GM23248 (cell line): Measurements from ENCODE around the gene TMEM151A. TPM values are rescaled to one million over a fixed set of nuclear protein-coding genes. Genes with fewer than 3 reads are reported as not detected.

ENCODE experiments used
- DNase-seq: peaks from one replicate; pipeline ENCODE4 v3.0.0-alpha.2; 2015
- H2AFZ ChIP-seq: fragments of 200-600 bp; sonication (generic); 2 replicates; pipeline ENCODE4 v1.6.1; 2016; ENCODE audit warnings: antibody characterized with exemption
- H3F3A ChIP-seq: fragments of 200-600 bp; sonication (generic); 2 replicates; pipeline ENCODE4 v1.6.1; 2016; ENCODE audit warnings: mild to moderate bottlenecking, antibody characterized with exemption, mixed run types; ENCODE audit not compliant: insufficient read depth
- H3K27ac ChIP-seq: fragments of 200-600 bp; sonication (generic); 2 replicates; pipeline ENCODE4 v1.5.1; 2016; ENCODE audit warnings: mild to moderate bottlenecking
- H3K27me3 ChIP-seq: fragments of 200-600 bp; sonication (generic); replicated peaks from 2 replicates; pipeline ENCODE4 v1.6.1; 2016; ENCODE audit warnings: mild to moderate bottlenecking; ENCODE audit not compliant: insufficient read depth
- H3K36me3 ChIP-seq: fragments of 200-600 bp; sonication (generic); 2 replicates; pipeline ENCODE4 v1.6.1; 2016; ENCODE audit warnings: low read depth, mild to moderate bottlenecking
- H3K4me1 ChIP-seq: fragments of 200-600 bp; sonication (generic); 2 replicates; pipeline ENCODE4 v1.6.1; 2016; ENCODE audit warnings: mild to moderate bottlenecking; ENCODE audit not compliant: insufficient read depth
- H3K4me2 ChIP-seq: fragments of 200-600 bp; sonication (generic); one replicate; pipeline ENCODE4 v1.6.1; 2016; ENCODE audit warnings: mild to moderate bottlenecking; ENCODE audit not compliant: unreplicated experiment
- H3K4me3 ChIP-seq: fragments of 200-600 bp; sonication (generic); 2 replicates; pipeline ENCODE4 v1.5.1; 2016; ENCODE audit warnings: mild to moderate bottlenecking
- H3K79me2 ChIP-seq: fragments of 200-600 bp; sonication (generic); 2 replicates; pipeline ENCODE4 v1.6.1; 2016; ENCODE audit warnings: mild to moderate bottlenecking; ENCODE audit not compliant: insufficient read depth
- H3K9ac ChIP-seq: fragments of 200-600 bp; sonication (generic); 2 replicates; pipeline ENCODE4 v1.6.1; 2016; ENCODE audit warnings: mild to moderate bottlenecking
- H3K9me2 ChIP-seq: fragments of 200-600 bp; sonication (generic); 2 replicates; pipeline ENCODE4 v1.6.1; 2016; ENCODE audit warnings: mixed run types, mild to moderate bottlenecking, moderate library complexity; ENCODE audit not compliant: insufficient read depth
- H3K9me3 ChIP-seq: fragments of 200-600 bp; sonication (generic); one replicate; pipeline ENCODE4 v1.6.1; 2017; ENCODE audit warnings: low read depth
- H4K20me1 ChIP-seq: fragments of 200-600 bp; sonication (generic); 2 replicates; pipeline ENCODE4 v1.6.0; 2016; ENCODE audit not compliant: insufficient read depth
- EZH2 ChIP-seq: fragments of 200-600 bp; sonication (generic); IDR thresholded peaks from 2 replicates; pipeline ENCODE4 v1.6.1; 2018; ENCODE audit warnings: antibody characterized with exemption, mild to moderate bottlenecking; ENCODE audit not compliant: insufficient read depth, poor library complexity, severe bottlenecking
- EZH2phosphoT487 ChIP-seq: fragments of 200-600 bp; sonication (generic); IDR thresholded peaks from 2 replicates; pipeline ENCODE4 v1.6.1; 2018; ENCODE audit warnings: antibody characterized with exemption, moderate library complexity, mild to moderate bottlenecking, low read depth; ENCODE audit not compliant: insufficient read depth
- WGBS, 2 experiments: methylation state at CpG; one replicate each; pipeline ENCODE4 v1.1.6; 2015 to 2017; ENCODE audit warnings: low lambda C conversion rate in 2 of 2, low coverage in 1 of 2; ENCODE audit errors: missing lambda C conversion rate in 2 of 2; 5-methylcytosine and 5-hydroxymethylcytosine counted together
- in situ Hi-C: fragments of 300-500 bp; cut with MboI; formaldehyde crosslinking; loops from 2 replicates; pipeline ENCODE4 v1.15.0; 2020
- polyA plus RNA-seq: library from polyadenylated mRNA; unstranded; fragments of >200 nt; fragmentation: Nextera tagmentation; extraction: Ambion mirVana; gene quantifications from 2 replicates; pipeline ENCODE4 v1.2.1, GENCODE V29; 2016
- total RNA-seq: library from RNA; depleted of rRNA; stranded (reverse); fragments of >200 nt; shearing (Covaris generic); gene quantifications from 2 replicates; pipeline ENCODE4 v1.2.3, GENCODE V29; 2014; rRNA removed

TMEM151A gene
- total RNA-seq (0.54 TPM in 1 of 2 replicates, not detected in the other), polyA plus RNA-seq (0.19 and 0.33 TPM in 2 replicates)

DNA sequence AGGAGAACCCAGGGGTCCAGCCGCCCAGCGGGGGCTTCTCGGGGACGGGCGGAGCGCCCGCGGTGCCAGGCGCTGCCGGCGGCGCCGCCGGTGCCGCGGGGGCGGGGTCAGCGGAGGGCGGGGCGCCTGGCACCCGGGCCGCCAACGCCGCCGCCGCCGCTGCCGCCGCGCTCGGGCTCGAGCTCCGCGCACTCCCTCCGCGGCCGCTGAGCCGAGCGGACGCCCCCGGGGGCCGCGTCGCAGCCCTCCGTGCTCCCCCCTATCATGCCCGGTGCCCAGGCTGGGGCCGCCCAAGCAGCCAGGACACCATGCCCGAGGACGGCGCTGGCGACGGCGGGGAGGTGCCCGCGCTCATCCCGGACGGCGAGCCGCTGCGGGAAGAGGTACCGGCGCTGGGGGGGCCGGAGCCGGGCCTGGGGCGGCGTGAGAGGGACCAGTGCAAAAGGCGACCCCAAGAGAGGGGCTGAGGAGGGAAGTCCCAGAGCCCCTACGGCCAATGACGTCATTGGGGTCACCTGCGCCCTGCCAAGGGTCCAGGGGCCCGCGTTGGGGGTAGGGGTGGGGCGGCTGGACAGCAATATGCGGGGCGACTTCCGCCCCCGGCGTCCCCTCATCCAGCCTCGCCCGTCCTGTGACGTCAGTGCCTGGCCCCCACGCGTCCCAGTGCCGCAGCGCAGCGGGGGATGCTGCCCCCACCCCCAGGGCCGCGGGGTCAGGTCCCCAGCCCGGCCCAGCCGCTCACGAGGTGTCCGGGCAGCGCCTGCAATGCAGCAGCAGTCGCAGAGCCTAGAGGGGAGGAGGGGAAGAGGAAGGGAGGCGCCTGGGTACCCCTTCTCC lies at the start of gene TMEM151A:
Gene TMEM151A, plus strand, starts transcription at position 189 of the 837 bp plus-strand sequence. Its CDS starts 120 bp downstream, at position 309.
- Histone ChIP-seq H3K4me1 (peaks cover 13% of the 10 kb centered on the region; the same call in 1 of the 2 replicates), H3K4me3 (peak within 1 kb of the TSS; percentile 51), H3K79me2 (peaks cover 18% of the 10 kb centered on the region), H3K9ac (no peak within 1 kb of the TSS), H3K9me3 (no peaks in the 10 kb centered on the region), H3K36me3 (no peaks in the 10 kb centered on the region), H3K27me3 (peaks cover 11% of the 10 kb centered on the region), H3F3A (0 out of 2 replicates have a peak, but pooled peaks cover 10% of the 10 kb centered on the region), H3K27ac (no peak within 1 kb of the TSS), H3K4me2 (peak within 1 kb of the TSS; percentile 29), H4K20me1 (no peaks in the 10 kb centered on the region), H2AFZ (no peak within 1 kb of the TSS), H3K9me2 (no peaks in the 10 kb centered on the region)
- in situ Hi-C loops = no loop called here
- DNase-seq = peak; percentile 35
- WGBS, 2 experiments = 4 to 5% methylated on average over 47 to 58 of the region's 95 CpGs
- TF ChIP-seq EZH2 = no peak
- no peak for TF ChIP-seq EZH2phosphoT487

- no peak overlapping the region for H3K4me2 ChIP-seq
- in situ Hi-C loops = no loop called here
- 85 to 91% methylated on average over 14 of the region's 14 CpGs for WGBS, 2 experiments
- H2AFZ ChIP-seq = no peak overlapping the region
- H3K9me2 ChIP-seq = no peaks in the 10 kb centered on the region
- H3K27me3 ChIP-seq = no peaks in the 10 kb centered on the region
- peaks cover 8% of the 10 kb centered on the region; the same call in 1 of the 2 replicates for H3K36me3 ChIP-seq
- H3K79me2 ChIP-seq = no peaks in the 10 kb centered on the region
- H3K9ac ChIP-seq = no peak overlapping the region
- H3K4me1 ChIP-seq = no peaks in the 10 kb centered on the region
- DNase-seq = no peak
- H3K4me3 ChIP-seq = no peak overlapping the region
- TF ChIP-seq EZH2phosphoT487 (no peak), EZH2 (no peak)
- H4K20me1 ChIP-seq = no peaks in the 10 kb centered on the region
- no peaks in the 10 kb centered on the region for H3F3A ChIP-seq
- no peak overlapping the region for H3K27ac ChIP-seq
- H3K9me3 ChIP-seq = no peaks in the 10 kb centered on the region
These were observed 49.5 kb upstream of the TMEM151A start for GRCh38 chr11:66242095-66242765.

DNA sequence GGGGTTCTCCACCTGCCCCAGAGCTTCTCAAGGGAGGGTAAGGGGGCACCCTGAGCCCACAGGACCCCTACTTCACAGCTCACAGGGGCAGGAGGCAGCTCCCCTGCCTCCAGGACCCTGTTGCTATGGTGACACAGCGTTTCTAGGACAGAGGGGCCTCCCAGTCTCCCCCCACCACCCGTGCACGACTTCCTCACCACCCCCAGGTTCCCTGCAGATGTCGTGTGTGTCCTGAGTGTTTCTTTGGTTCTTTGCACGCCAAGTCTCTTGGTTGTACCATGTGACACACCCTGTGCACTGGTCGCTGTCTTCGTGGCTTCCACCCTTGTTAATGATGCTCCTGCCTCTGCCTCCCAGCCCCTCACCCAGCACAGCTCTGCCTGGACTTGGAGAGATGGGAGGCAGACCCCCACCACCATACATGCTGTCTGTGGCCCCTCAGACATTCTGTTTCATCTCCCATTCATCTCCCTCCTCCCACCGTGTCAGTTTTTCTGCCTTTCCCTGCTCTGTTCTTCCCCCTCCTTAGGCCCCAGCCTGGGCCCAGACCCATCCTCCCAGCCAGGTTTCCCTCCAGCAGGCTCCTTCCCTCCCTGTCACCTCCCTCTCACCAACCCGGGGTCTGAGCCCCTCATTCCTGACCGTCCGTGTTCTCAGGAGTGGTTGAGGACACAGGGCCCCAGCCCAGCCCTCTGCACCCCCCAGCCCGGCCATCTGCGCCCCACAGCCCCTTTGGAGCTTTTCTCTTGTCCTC lies 47.7 kb upstream of the TMEM151A start:
- no peak overlapping the region for H3K9ac ChIP-seq
- H3K36me3 ChIP-seq = peaks cover 3% of the 10 kb centered on the region; the same call in 1 of the 2 replicates
- H4K20me1 ChIP-seq = no peaks in the 10 kb centered on the region
- H3F3A ChIP-seq = no peaks in the 10 kb centered on the region
- no peaks in the 10 kb centered on the region for H3K79me2 ChIP-seq
- H3K9me2 ChIP-seq = no peaks in the 10 kb centered on the region
- no peak for DNase-seq
- 60 to 63% methylated on average over 13 of the region's 13 CpGs for WGBS, 2 experiments
- no peaks in the 10 kb centered on the region for H3K4me1 ChIP-seq
- no peak overlapping the region for H2AFZ ChIP-seq
- no peak overlapping the region for H3K4me2 ChIP-seq
- in situ Hi-C loops = no loop called here
- no peaks in the 10 kb centered on the region for H3K27me3 ChIP-seq
- H3K27ac ChIP-seq = no peak overlapping the region
- TF ChIP-seq EZH2phosphoT487 (no peak), EZH2 (no peak)
- H3K4me3 ChIP-seq = no peak overlapping the region
- H3K9me3 ChIP-seq = no peaks in the 10 kb centered on the region

- Histone ChIP-seq H3K4me1 (no peaks in the 10 kb centered on the region), H3K4me2 (no peak overlapping the region), H3K9me3 (no peaks in the 10 kb centered on the region), H3K36me3 (no peaks in the 10 kb centered on the region), H3K9ac (no peak overlapping the region), H3K79me2 (no peaks in the 10 kb centered on the region), H2AFZ (no peak overlapping the region), H3K27ac (no peak overlapping the region), H4K20me1 (no peaks in the 10 kb centered on the region), H3K27me3 (no peaks in the 10 kb centered on the region), H3K9me2 (no peaks in the 10 kb centered on the region), H3K4me3 (no peak overlapping the region), H3F3A (no peaks in the 10 kb centered on the region)
- DNase-seq = no peak
- 73 to 76% methylated on average over 4 of the region's 4 CpGs for WGBS, 2 experiments
- in situ Hi-C loops = no loop called here
- TF ChIP-seq EZH2phosphoT487 (no peak), EZH2 (no peak)
These were observed 44.4 kb upstream of the TMEM151A start for GRCh38 chr11:66247295-66247694.
